HepG2 (cell line): ENCODE measurements around the gene ERBB3. TPM values are rescaled to one million over a fixed set of nuclear protein-coding genes. Genes with fewer than 3 reads are reported as not detected.

ENCODE experiments used
- AKNA ChIP-seq: sonication (generic); formaldehyde crosslinking; IDR thresholded peaks from 2 replicates; pipeline ENCODE4 v1.4.0; 2020; ENCODE audit warnings: missing genetic modification reagents, borderline replicate concordance
- ATF2 ChIP-seq: sonication (generic); formaldehyde crosslinking; IDR thresholded peaks from 2 replicates; pipeline ENCODE4 v1.4.0; 2020; ENCODE audit warnings: missing genetic modification reagents
- CCAR2 ChIP-seq: fragments of 200-400 bp; formaldehyde crosslinking; optimal IDR thresholded peaks from 2 replicates; pipeline ENCODE3; 2018; ENCODE audit warnings: low read depth, mild to moderate bottlenecking, low read length, moderate library complexity
- GATAD1 ChIP-seq: IDR thresholded peaks from 2 replicates; pipeline ENCODE4 v1.6.1; 2016; ENCODE audit warnings: missing genetic modification reagents, missing compliant biosample characterization
- HMGA1 ChIP-seq: sonication (generic); formaldehyde crosslinking; conservative IDR thresholded peaks from 2 replicates; pipeline ENCODE4 v1.4.0; 2020; ENCODE audit warnings: missing genetic modification reagents
- NCOA5 ChIP-seq: sonication (generic); formaldehyde crosslinking; IDR thresholded peaks from 2 replicates; pipeline ENCODE4 v1.4.0; 2020; ENCODE audit warnings: missing genetic modification reagents
- PLRG1 ChIP-seq: fragments of 450-650 bp; conservative IDR thresholded peaks from 2 replicates; pipeline ENCODE4 v1.6.1; 2016
- SAP130 ChIP-seq: IDR thresholded peaks from 2 replicates; pipeline ENCODE4 v1.6.1; 2016; ENCODE audit warnings: low read depth
- SATB2 ChIP-seq: sonication (generic); formaldehyde crosslinking; IDR thresholded peaks from 2 replicates; pipeline ENCODE4 v1.5.0; 2020; ENCODE audit warnings: missing genetic modification reagents
- SKIL ChIP-seq: sonication (generic); formaldehyde crosslinking; IDR thresholded peaks from 2 replicates; pipeline ENCODE4 v1.8.0; 2022; ENCODE audit warnings: missing genetic modification reagents, mild to moderate bottlenecking, moderate library complexity, borderline replicate concordance
- SMAD9 ChIP-seq: sonication (generic); formaldehyde crosslinking; IDR thresholded peaks from 2 replicates; pipeline ENCODE4 v1.5.1; 2020; ENCODE audit warnings: mild to moderate bottlenecking, missing genetic modification reagents
- TBL1XR1 ChIP-seq: fragments of 150-350 bp; IDR thresholded peaks from 2 replicates; pipeline ENCODE4 v1.6.1; 2014; ENCODE audit warnings: borderline replicate concordance, low read length; ENCODE audit not compliant: partially characterized antibody
- U2AF1 ChIP-seq: fragments of 200-400 bp; formaldehyde crosslinking; optimal IDR thresholded peaks from 2 replicates; pipeline ENCODE3; 2017; ENCODE audit warnings: mild to moderate bottlenecking, low read depth, low read length
- ZNF180 ChIP-seq: sonication (generic); formaldehyde crosslinking; IDR thresholded peaks from 2 replicates; pipeline ENCODE4 v1.4.0; 2020; ENCODE audit warnings: low read depth, missing genetic modification reagents, borderline replicate concordance
- ZNF543 ChIP-seq: sonication (generic); formaldehyde crosslinking; IDR thresholded peaks from 2 replicates; pipeline ENCODE4 v1.4.0; 2020; ENCODE audit warnings: mild to moderate bottlenecking, missing genetic modification reagents
- ZNF570 ChIP-seq: sonication (generic); formaldehyde crosslinking; IDR thresholded peaks from 2 replicates; pipeline ENCODE4 v1.4.0; 2020; ENCODE audit warnings: mild to moderate bottlenecking, missing genetic modification reagents, borderline replicate concordance
- ZNF605 ChIP-seq: sonication (generic); formaldehyde crosslinking; IDR thresholded peaks from 2 replicates; pipeline ENCODE4 v1.8.0; 2022; ENCODE audit warnings: mild to moderate bottlenecking, missing genetic modification reagents
- polyA plus RNA-seq, 8 experiments: library from polyadenylated mRNA; depleted of rRNA in 3 of 8; stranded (reverse) in 7 of 8; unstranded in 1 of 8; fragments of >200 nt; fragmentation: Illumina TruSeq in 4 of 8; extraction: Trizol in 4 of 8; gene quantifications; 2 replicates each; pipeline versions ENCODE4 v1.2.1 to v1.2.3, GENCODE V29; 2011 to 2016; ENCODE audit warnings: low read depth in 4 of 8, missing spikeins in 1 of 8, mixed read lengths in 1 of 8; ENCODE audit not compliant: insufficient read depth in 1 of 8
- total RNA-seq, 5 experiments: library from RNA; depleted of rRNA; stranded (reverse); fragments of >200 nt; fragmentation: Illumina TruSeq; extraction: Trizol; gene quantifications; 2 replicates each; pipeline ENCODE4 v1.2.3, GENCODE V29; 2016; ENCODE audit warnings: low read depth in 1 of 5
- TF ChIP-seq, protein P1 (sequence below): sonication (generic); formaldehyde crosslinking; IDR thresholded peaks from 2 replicates; pipeline ENCODE4 v1.8.1; 2023; ENCODE audit warnings: missing genetic modification reagents, mild to moderate bottlenecking, borderline replicate concordance
- TF ChIP-seq, protein P2 (sequence below): sonication (generic); formaldehyde crosslinking; IDR thresholded peaks from 2 replicates; pipeline ENCODE4 v1.5.0; 2020; ENCODE audit warnings: missing genetic modification reagents, mild to moderate bottlenecking, borderline replicate concordance

Gene ERBB3
- total and polyA plus RNA-seq, 2 of the 13 experiments (the other 11 are each of a cell fraction or from before 2014, with no cell fraction given): 93.6 to 358 TPM

- TF ChIP-seq ATF2 (CRISPR knock-in tag) (peak; percentile 48; the same call in 1 of the 2 replicates), TBL1XR1 (peak; percentile 8), ZNF570 (CRISPR knock-in tag) (no peak), SKIL (no peak), NCOA5 (CRISPR knock-in tag) (no peak), PLRG1 (no peak), HMGA1 (CRISPR knock-in tag) (no peak), SATB2 (no peak), SAP130 (CRISPR knock-in tag) (peak; percentile 89), U2AF1 (no peak), ZNF180 (CRISPR knock-in tag) (no peak), ZNF543 (CRISPR knock-in tag) (peak; percentile 78), SMAD9 (no peak), CCAR2 (no peak), AKNA (CRISPR knock-in tag) (0 out of 2 replicates have a peak, but pooled peaks have one; percentile 27), ZNF605 (CRISPR knock-in tag) (peak; percentile 80; the same call in 1 of the 2 replicates), GATAD1 (CRISPR knock-in tag) (peak; percentile 62; the same call in 1 of the 2 replicates)
- TF ChIP-seq, protein P1, sequence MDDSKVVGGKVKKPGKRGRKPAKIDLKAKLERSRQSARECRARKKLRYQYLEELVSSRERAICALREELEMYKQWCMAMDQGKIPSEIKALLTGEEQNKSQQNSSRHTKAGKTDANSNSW: no peak
- TF ChIP-seq, protein P2, sequence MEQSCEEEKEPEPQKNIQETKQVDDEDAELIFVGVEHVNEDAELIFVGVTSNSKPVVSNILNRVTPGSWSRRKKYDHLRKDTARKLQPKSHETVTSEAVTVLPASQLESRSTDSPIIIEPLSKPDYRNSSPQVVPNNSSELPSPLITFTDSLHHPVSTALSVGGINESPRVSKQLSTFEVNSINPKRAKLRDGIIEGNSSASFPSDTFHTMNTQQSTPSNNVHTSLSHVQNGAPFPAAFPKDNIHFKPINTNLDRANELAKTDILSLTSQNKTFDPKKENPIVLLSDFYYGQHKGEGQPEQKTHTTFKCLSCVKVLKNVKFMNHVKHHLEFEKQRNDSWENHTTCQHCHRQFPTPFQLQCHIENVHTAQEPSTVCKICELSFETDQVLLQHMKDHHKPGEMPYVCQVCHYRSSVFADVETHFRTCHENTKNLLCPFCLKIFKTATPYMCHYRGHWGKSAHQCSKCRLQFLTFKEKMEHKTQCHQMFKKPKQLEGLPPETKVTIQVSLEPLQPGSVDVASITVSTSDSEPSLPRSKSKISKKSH (CRISPR knock-in tag): no peak
Observed at GRCh38 chr12:56116267-56117081, 36.5 kb downstream of the ERBB3 start, which contains the start of gene RPL41 (continued).
